Smooth muscle cell (in vitro differentiated cells): ENCODE data around the gene GABBR2. TPM values are rescaled to one million over a fixed set of nuclear protein-coding genes. Genes with fewer than 3 reads are reported as not detected.

ENCODE experiments used
- DNase-seq: peaks from one replicate; lab custom pipeline; 2025; ENCODE audit not compliant: unreplicated experiment; lab: John Stamatoyannopoulos, UW
- H2AFZ ChIP-seq: fragments of 200-600 bp; sonication (generic); 2 replicates; pipeline ENCODE4 v1.6.0; 2016; ENCODE audit warnings: antibody characterized with exemption, low read depth, mild to moderate bottlenecking
- H3F3A ChIP-seq: fragments of 200-600 bp; sonication (generic); 2 replicates; pipeline ENCODE4 v1.6.0; 2017; ENCODE audit warnings: antibody characterized with exemption, low read depth
- H3K27ac ChIP-seq: fragments of 200-600 bp; sonication (generic); 2 replicates; pipeline ENCODE4 v1.5.1; 2016; ENCODE audit warnings: low read depth, mild to moderate bottlenecking
- H3K27me3 ChIP-seq: fragments of 200-600 bp; sonication (generic); 2 replicates; pipeline ENCODE4 v1.6.1; 2016; ENCODE audit warnings: low read depth, mild to moderate bottlenecking
- H3K36me3 ChIP-seq: fragments of 200-600 bp; sonication (generic); 2 replicates; pipeline ENCODE4 v1.5.1; 2016; ENCODE audit warnings: low read depth
- H3K4me1 ChIP-seq: fragments of 200-600 bp; sonication (generic); 2 replicates; pipeline ENCODE4 v1.5.1; 2016; ENCODE audit warnings: low read depth
- H3K4me2 ChIP-seq: fragments of 200-600 bp; sonication (generic); 2 replicates; pipeline ENCODE4 v1.6.0; 2016; ENCODE audit warnings: mild to moderate bottlenecking
- H3K4me3 ChIP-seq: fragments of 200-600 bp; sonication (generic); 2 replicates; pipeline ENCODE4 v1.5.1; 2016; ENCODE audit warnings: mild to moderate bottlenecking
- H3K79me2 ChIP-seq: fragments of 200-600 bp; sonication (generic); 2 replicates; pipeline ENCODE4 v1.6.0; 2016; ENCODE audit warnings: low read depth, mild to moderate bottlenecking
- H3K9ac ChIP-seq: fragments of 200-600 bp; sonication (generic); 2 replicates; pipeline ENCODE4 v1.6.0; 2016; ENCODE audit warnings: low read depth
- H3K9me3 ChIP-seq: fragments of 200-600 bp; sonication (generic); replicated peaks from 2 replicates; pipeline ENCODE4 v1.5.1; 2016; ENCODE audit warnings: low read depth
- H4K20me1 ChIP-seq: fragments of 200-600 bp; sonication (generic); 2 replicates; pipeline ENCODE4 v1.6.0; 2016; ENCODE audit warnings: low read depth
- WGBS: methylation state at CpG from one replicate; pipeline ENCODE4 v1.1.7; 2016; ENCODE audit warnings: low lambda C conversion rate; 5-methylcytosine and 5-hydroxymethylcytosine counted together
- polyA plus RNA-seq: library from polyadenylated mRNA; unstranded; fragments of >200 nt; fragmentation: Nextera tagmentation; extraction: Ambion mirVana; gene quantifications from 2 replicates; pipeline ENCODE4 v1.2.1, GENCODE V29; 2016
- total RNA-seq: library from RNA; depleted of rRNA; stranded (reverse); fragments of >200 nt; gene quantifications from 2 replicates; pipeline ENCODE4 v1.2.3, GENCODE V29; 2014
- TF ChIP-seq, protein P1 (sequence below): fragments of 200-600 bp; sonication (generic); IDR thresholded peaks from 2 replicates; pipeline ENCODE4 v1.5.1; 2017; ENCODE audit warnings: borderline replicate concordance, mild to moderate bottlenecking, antibody characterized with exemption; ENCODE audit not compliant: insufficient read depth, poor library complexity, severe bottlenecking

Gene GABBR2
- total and polyA plus RNA-seq, 2 experiments from 2014 or later = 0.25 TPM; not detected in 1

DNA sequence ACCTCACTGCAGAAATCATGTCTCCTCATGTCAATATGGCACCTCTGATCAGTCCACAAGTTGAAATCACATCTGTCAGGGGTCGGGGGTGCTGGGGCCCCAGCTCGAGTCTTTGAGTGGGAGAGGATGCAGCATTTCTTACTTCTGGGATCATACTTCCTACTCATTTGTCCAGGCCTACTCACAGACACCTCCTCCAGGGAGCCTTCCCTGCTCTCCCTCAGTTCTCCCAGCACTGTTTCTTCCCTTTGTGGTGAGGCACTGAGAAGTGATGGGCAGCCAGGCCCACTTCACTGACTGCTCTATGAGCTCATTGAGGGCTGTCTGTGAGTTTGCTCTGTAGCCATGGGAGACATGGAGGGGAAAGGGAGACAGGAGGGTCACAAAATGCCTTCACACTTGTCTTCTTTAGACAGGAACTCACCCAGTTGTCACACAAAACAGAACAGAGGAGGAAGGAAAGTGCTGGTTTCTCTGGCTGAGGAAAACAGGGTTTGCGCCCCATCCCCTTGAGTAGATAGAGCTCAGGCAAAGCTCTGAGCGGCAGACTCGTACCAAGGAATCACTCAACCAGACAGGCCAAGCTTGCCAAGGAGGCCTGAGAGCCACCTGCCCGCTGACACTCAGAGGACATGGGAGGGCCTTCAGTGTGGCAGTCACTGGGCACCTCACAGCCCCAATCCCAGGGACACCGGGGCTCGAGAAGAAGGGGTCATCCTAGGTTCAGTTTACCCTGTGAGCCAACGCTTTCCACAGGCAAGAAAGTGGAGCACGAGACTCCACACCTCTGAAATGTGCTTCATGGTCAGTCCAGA lies 152.9 kb downstream of the GABBR2 start:
- Histone ChIP-seq H3K36me3 (no peaks in the 10 kb centered on the region), H4K20me1 (no peaks in the 10 kb centered on the region), H3K4me1 (peaks cover 4% of the 10 kb centered on the region), H3K9ac (no peak overlapping the region), H3K27ac (no peak overlapping the region), H2AFZ (no peak overlapping the region), H3F3A (no peaks in the 10 kb centered on the region), H3K79me2 (no peaks in the 10 kb centered on the region), H3K9me3 (no peaks in the 10 kb centered on the region), H3K27me3 (peaks cover 6% of the 10 kb centered on the region), H3K4me2 (no peak overlapping the region), H3K4me3 (no peak overlapping the region)
- DNase-seq = no peak
- TF ChIP-seq, protein P1, sequence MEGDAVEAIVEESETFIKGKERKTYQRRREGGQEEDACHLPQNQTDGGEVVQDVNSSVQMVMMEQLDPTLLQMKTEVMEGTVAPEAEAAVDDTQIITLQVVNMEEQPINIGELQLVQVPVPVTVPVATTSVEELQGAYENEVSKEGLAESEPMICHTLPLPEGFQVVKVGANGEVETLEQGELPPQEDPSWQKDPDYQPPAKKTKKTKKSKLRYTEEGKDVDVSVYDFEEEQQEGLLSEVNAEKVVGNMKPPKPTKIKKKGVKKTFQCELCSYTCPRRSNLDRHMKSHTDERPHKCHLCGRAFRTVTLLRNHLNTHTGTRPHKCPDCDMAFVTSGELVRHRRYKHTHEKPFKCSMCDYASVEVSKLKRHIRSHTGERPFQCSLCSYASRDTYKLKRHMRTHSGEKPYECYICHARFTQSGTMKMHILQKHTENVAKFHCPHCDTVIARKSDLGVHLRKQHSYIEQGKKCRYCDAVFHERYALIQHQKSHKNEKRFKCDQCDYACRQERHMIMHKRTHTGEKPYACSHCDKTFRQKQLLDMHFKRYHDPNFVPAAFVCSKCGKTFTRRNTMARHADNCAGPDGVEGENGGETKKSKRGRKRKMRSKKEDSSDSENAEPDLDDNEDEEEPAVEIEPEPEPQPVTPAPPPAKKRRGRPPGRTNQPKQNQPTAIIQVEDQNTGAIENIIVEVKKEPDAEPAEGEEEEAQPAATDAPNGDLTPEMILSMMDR = no peak
- WGBS = 91% methylated on average over 10 of the region's 10 CpGs

DNA sequence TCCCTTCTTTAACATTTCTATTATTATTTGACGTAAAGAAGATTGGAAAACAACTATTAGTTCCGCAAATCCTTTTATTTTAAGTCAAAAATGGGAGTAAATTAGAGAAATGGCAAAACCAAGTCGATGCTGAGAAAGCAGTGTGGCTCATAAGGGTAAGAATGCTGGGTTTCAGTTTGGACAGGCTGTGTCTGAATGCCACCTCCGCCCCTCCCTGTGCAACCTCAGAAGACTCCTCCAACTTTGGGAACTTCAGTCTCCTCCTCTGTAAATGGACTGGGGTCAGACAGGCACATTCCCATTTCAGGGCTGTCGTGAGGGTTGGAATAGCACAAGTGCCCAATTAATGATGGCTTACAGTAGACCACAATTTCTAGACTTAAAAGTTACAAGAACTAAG lies 154.0 kb downstream of the GABBR2 start:
- H3K4me3 ChIP-seq = no peak overlapping the region
- DNase-seq = no peak
- TF ChIP-seq, protein P1 = no peak
- H2AFZ ChIP-seq = no peak overlapping the region
- H3K27ac ChIP-seq = no peak overlapping the region
- no peaks in the 10 kb centered on the region for H4K20me1 ChIP-seq
- H3F3A ChIP-seq = no peaks in the 10 kb centered on the region
- H3K4me2 ChIP-seq = no peak overlapping the region
- H3K27me3 ChIP-seq = peaks cover 6% of the 10 kb centered on the region
- peaks cover 4% of the 10 kb centered on the region for H3K4me1 ChIP-seq
- 88% methylated on average over 5 of the region's 5 CpGs for WGBS
- no peaks in the 10 kb centered on the region for H3K36me3 ChIP-seq
- no peak overlapping the region for H3K9ac ChIP-seq
- H3K79me2 ChIP-seq = no peaks in the 10 kb centered on the region
- H3K9me3 ChIP-seq = no peaks in the 10 kb centered on the region

DNA sequence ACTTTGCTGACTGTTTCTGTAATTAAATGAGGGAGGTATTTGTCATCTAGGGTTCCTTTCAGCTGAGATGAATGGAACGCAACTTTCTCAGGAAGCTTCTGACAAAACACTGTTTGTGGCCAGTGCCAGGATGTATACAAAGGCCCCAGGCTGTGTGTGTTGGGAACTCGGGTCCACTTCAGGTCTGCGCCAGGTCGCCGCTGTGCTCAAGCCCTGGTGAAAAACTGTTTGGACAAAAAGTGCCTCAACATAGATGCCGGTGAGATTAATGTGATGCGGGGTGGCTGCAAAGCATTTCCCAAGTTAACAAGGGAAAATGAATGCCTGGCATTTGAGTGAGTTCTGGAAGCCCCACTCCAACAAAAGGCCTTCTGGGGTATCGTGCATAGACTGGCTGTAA lies 156.4 kb downstream of the GABBR2 start:
- no peak overlapping the region for H3K9ac ChIP-seq
- H3K4me1 ChIP-seq = peaks cover 4% of the 10 kb centered on the region
- no peak overlapping the region for H2AFZ ChIP-seq
- H3K79me2 ChIP-seq = no peaks in the 10 kb centered on the region
- 88% methylated on average over 8 of the region's 8 CpGs for WGBS
- H3K4me2 ChIP-seq = no peak overlapping the region
- H3K4me3 ChIP-seq = no peak overlapping the region
- DNase-seq = no peak
- no peak overlapping the region for H3K27ac ChIP-seq
- no peaks in the 10 kb centered on the region for H3K9me3 ChIP-seq
- no peaks in the 10 kb centered on the region for H4K20me1 ChIP-seq
- no peaks in the 10 kb centered on the region for H3K36me3 ChIP-seq
- TF ChIP-seq, protein P1 = no peak
- peaks cover 4% of the 10 kb centered on the region for H3K27me3 ChIP-seq
- no peaks in the 10 kb centered on the region for H3F3A ChIP-seq
